IPS-18a (cell line): Measurements from ENCODE around the gene GPR78.

Experiments
- H3K27ac ChIP-seq: one replicate; pipeline ENCODE4 v1.5.1; 2013; ENCODE audit warnings: low read length
- H3K27me3 ChIP-seq: one replicate; pipeline ENCODE4 v1.6.1; 2013; ENCODE audit warnings: mild to moderate bottlenecking, low read length; ENCODE audit not compliant: control insufficient read depth, insufficient read depth
- H3K36me3 ChIP-seq: one replicate; pipeline ENCODE4 v1.6.1; 2013; ENCODE audit warnings: low read depth, low read length; ENCODE audit not compliant: control insufficient read depth
- H3K4me1 ChIP-seq: one replicate; pipeline ENCODE4 v1.6.1; 2013; ENCODE audit warnings: low read depth, low read length; ENCODE audit not compliant: control insufficient read depth
- H3K4me3 ChIP-seq: one replicate; pipeline ENCODE4 v1.5.1; 2013; ENCODE audit warnings: low read length
- H3K9ac ChIP-seq: one replicate; pipeline ENCODE4 v1.6.1; 2013; ENCODE audit warnings: mild to moderate bottlenecking, low read length, moderate library complexity
- H3K9me3 ChIP-seq: one replicate; pipeline ENCODE4 v1.6.1; 2013; ENCODE audit warnings: low read depth, low read length; ENCODE audit not compliant: control insufficient read depth

GPR78 gene

GRCh38 chr4:8580321-8581093, at the start of gene GPR78:
GPR78 (plus strand) TSS chr4:8580392; CDS start chr4:8580983, 591 bp downstream.
- Histone ChIP-seq H3K9ac (no peak within 1 kb of the TSS), H3K27me3 (peaks cover 73% of the 10 kb centered on the region)

GRCh38 chr4:8532245-8532781, 47.9 kb upstream of the GPR78 start:
- Histone ChIP-seq H3K9ac (no peak overlapping the region), H3K4me3 (no peak overlapping the region), H3K9me3 (peaks cover 3% of the 10 kb centered on the region), H3K27me3 (no peaks in the 10 kb centered on the region), H3K36me3 (no peaks in the 10 kb centered on the region), H3K4me1 (peaks cover 20% of the 10 kb centered on the region), H3K27ac (no peak overlapping the region)

More at GRCh38 chr4:8580321-8581093, at the start of gene GPR78:
- H3K36me3 ChIP-seq = no peaks in the 10 kb centered on the region
- H3K27ac ChIP-seq = no peak within 1 kb of the TSS
- no peaks in the 10 kb centered on the region for H3K9me3 ChIP-seq
- H3K4me3 ChIP-seq = peak within 1 kb of the TSS; percentile 47
- peaks cover 3% of the 10 kb centered on the region for H3K4me1 ChIP-seq

GRCh38 chr4:8533274-8533865, 46.8 kb upstream of the GPR78 start:
- H3K27ac ChIP-seq = peak overlapping the region; percentile 93
- H3K4me1 ChIP-seq = peaks cover 20% of the 10 kb centered on the region
- no peak overlapping the region for H3K4me3 ChIP-seq
- no peaks in the 10 kb centered on the region for H3K36me3 ChIP-seq
- peaks cover 3% of the 10 kb centered on the region for H3K9me3 ChIP-seq
- no peaks in the 10 kb centered on the region for H3K27me3 ChIP-seq
- peak overlapping the region; percentile 59 for H3K9ac ChIP-seq

- H3K4me3 ChIP-seq = peak overlapping the region; percentile 43
Observed at GRCh38 chr4:8534129-8534528, 46.1 kb upstream of the GPR78 start.

GRCh38 chr4:8534611-8535010, 45.6 kb upstream of the GPR78 start:
- Histone ChIP-seq H3K9me3 (peaks cover under 1% of the 10 kb centered on the region), H3K27ac (peak overlapping the region; percentile 63), H3K27me3 (no peaks in the 10 kb centered on the region), H3K4me3 (peak overlapping the region; percentile 43), H3K36me3 (no peaks in the 10 kb centered on the region), H3K9ac (no peak overlapping the region), H3K4me1 (peaks cover 20% of the 10 kb centered on the region)

More at GRCh38 chr4:8534129-8534528, 46.1 kb upstream of the GPR78 start:
- H3K27ac ChIP-seq = peak overlapping the region; percentile 93
- peaks cover 3% of the 10 kb centered on the region for H3K9me3 ChIP-seq
- H3K9ac ChIP-seq = peak overlapping the region; percentile 59
- H3K4me1 ChIP-seq = peaks cover 20% of the 10 kb centered on the region
- no peaks in the 10 kb centered on the region for H3K27me3 ChIP-seq
- no peaks in the 10 kb centered on the region for H3K36me3 ChIP-seq

- no peaks in the 10 kb centered on the region for H3K36me3 ChIP-seq
- H3K4me3 ChIP-seq = no peak overlapping the region
- H3K9me3 ChIP-seq = no peaks in the 10 kb centered on the region
- H3K27ac ChIP-seq = no peak overlapping the region
- H3K27me3 ChIP-seq = no peaks in the 10 kb centered on the region
- peaks cover 20% of the 10 kb centered on the region for H3K4me1 ChIP-seq
- no peak overlapping the region for H3K9ac ChIP-seq
Observed at GRCh38 chr4:8536467-8536866, 43.7 kb upstream of the GPR78 start.

- Histone ChIP-seq H3K9ac (no peak overlapping the region), H3K36me3 (no peaks in the 10 kb centered on the region), H3K4me3 (no peak overlapping the region), H3K27me3 (no peaks in the 10 kb centered on the region), H3K9me3 (no peaks in the 10 kb centered on the region), H3K4me1 (peaks cover 20% of the 10 kb centered on the region), H3K27ac (no peak overlapping the region)
Observed at GRCh38 chr4:8537041-8537461, 43.1 kb upstream of the GPR78 start.

- H3K36me3 ChIP-seq = no peaks in the 10 kb centered on the region
- no peak overlapping the region for H3K4me3 ChIP-seq
- H3K27me3 ChIP-seq = no peaks in the 10 kb centered on the region
- H3K4me1 ChIP-seq = peaks cover 20% of the 10 kb centered on the region
- no peak overlapping the region for H3K9ac ChIP-seq
- H3K27ac ChIP-seq = no peak overlapping the region
- H3K9me3 ChIP-seq = no peaks in the 10 kb centered on the region
Observed at GRCh38 chr4:8538076-8538702, 42.0 kb upstream of the GPR78 start.

- H3K9me3 ChIP-seq = no peaks in the 10 kb centered on the region
- H3K27me3 ChIP-seq = no peaks in the 10 kb centered on the region
- no peak overlapping the region for H3K27ac ChIP-seq
- no peaks in the 10 kb centered on the region for H3K36me3 ChIP-seq
- no peak overlapping the region for H3K9ac ChIP-seq
- peaks cover 16% of the 10 kb centered on the region for H3K4me1 ChIP-seq
- H3K4me3 ChIP-seq = no peak overlapping the region
Observed at GRCh38 chr4:8538703-8539567, 41.3 kb upstream of the GPR78 start.

- H3K9me3 ChIP-seq = no peaks in the 10 kb centered on the region
- no peak overlapping the region for H3K4me3 ChIP-seq
- H3K36me3 ChIP-seq = no peaks in the 10 kb centered on the region
- peaks cover 9% of the 10 kb centered on the region for H3K4me1 ChIP-seq
- H3K9ac ChIP-seq = no peak overlapping the region
- no peak overlapping the region for H3K27ac ChIP-seq
- no peaks in the 10 kb centered on the region for H3K27me3 ChIP-seq
Observed at GRCh38 chr4:8539661-8540060, 40.5 kb upstream of the GPR78 start.

- no peak overlapping the region for H3K9ac ChIP-seq
- H3K9me3 ChIP-seq = no peaks in the 10 kb centered on the region
- peaks cover 5% of the 10 kb centered on the region for H3K4me1 ChIP-seq
- no peaks in the 10 kb centered on the region for H3K27me3 ChIP-seq
- no peak overlapping the region for H3K27ac ChIP-seq
- no peak overlapping the region for H3K4me3 ChIP-seq
- H3K36me3 ChIP-seq = no peaks in the 10 kb centered on the region
Observed at GRCh38 chr4:8540072-8540471, 40.1 kb upstream of the GPR78 start.
